MCF 10A (cell line): ENCODE results near the gene SPA17. TPM values are rescaled to one million over a fixed set of nuclear protein-coding genes. Genes with fewer than 3 reads are reported as not detected.

ENCODE experiments used
- BruUV-seq: library from RNA; stranded (reverse); fragments of 400-500 nt; replicated peaks from 2 replicates; lab custom pipeline; 2021; lab: Mats Ljungman, UMichigan
- CTCF ChIA-PET: fragments of 300-600 bp; sonication (Branson Sonifier 250); formaldehyde crosslinking; extraction: SDS; loops from one replicate; lab custom pipeline; 2021; ENCODE audit warnings: antibody characterized with exemption, inconsistent platforms; lab: Yijun Ruan, JAX
- POLR2A ChIA-PET: fragments of 300-600, 350-650 bp; sonication (Branson Sonifier 250); formaldehyde crosslinking; extraction: SDS; loops from one replicate; lab custom pipeline; 2020; ENCODE audit warnings: antibody characterized with exemption, inconsistent platforms; lab: Yijun Ruan, JAX
- DNase-seq: peaks from one replicate; pipeline ENCODE4 v3.0.0-alpha.2; 2018; ENCODE audit not compliant: unreplicated experiment
- H3K27ac Mint-ChIP-seq: one replicate; pipeline ENCODE4 v1.8.0; 2022; ENCODE audit warnings: mild to moderate bottlenecking, low read depth, mixed read lengths; ENCODE audit not compliant: unreplicated experiment
- H3K27me3 Mint-ChIP-seq: one replicate; pipeline ENCODE4 v1.8.0; 2022; ENCODE audit warnings: mixed read lengths; ENCODE audit not compliant: insufficient read depth, unreplicated experiment
- H3K36me3 Mint-ChIP-seq: one replicate; pipeline ENCODE4 v1.8.0; 2022; ENCODE audit warnings: mild to moderate bottlenecking, moderate library complexity, mixed read lengths; ENCODE audit not compliant: insufficient read depth, unreplicated experiment
- H3K4me1 Mint-ChIP-seq: one replicate; pipeline ENCODE4 v1.8.0; 2022; ENCODE audit warnings: mixed read lengths; ENCODE audit not compliant: insufficient read depth, unreplicated experiment
- H3K4me3 Mint-ChIP-seq: one replicate; pipeline ENCODE4 v1.8.0; 2022; ENCODE audit warnings: mild to moderate bottlenecking, moderate library complexity, mixed read lengths; ENCODE audit not compliant: unreplicated experiment
- H3K9me3 Mint-ChIP-seq: one replicate; pipeline ENCODE4 v1.8.0; 2022; ENCODE audit warnings: mixed read lengths; ENCODE audit not compliant: unreplicated experiment
- intact Hi-C: fragments of 100-400 bp; cut with micrococcal nuclease; formaldehyde crosslinking; loops from 2 replicates; pipeline ENCODE4 v1.14.1; 2022
- total RNA-seq: library from RNA; stranded (reverse); gene quantifications from 2 replicates; pipeline ENCODE4 v1.2.3, GENCODE V29; 2022
- TF ChIP-seq, protein P1 (sequence below): fragments of 200-600 bp; IDR thresholded peaks from one replicate; pipeline ENCODE4 v1.8.0; 2022; ENCODE audit warnings: antibody characterized with exemption, mild to moderate bottlenecking; ENCODE audit not compliant: unreplicated experiment

SPA17 gene
- total RNA-seq, 1 experiment from 2014 or later, result 12.0 TPM

DNA sequence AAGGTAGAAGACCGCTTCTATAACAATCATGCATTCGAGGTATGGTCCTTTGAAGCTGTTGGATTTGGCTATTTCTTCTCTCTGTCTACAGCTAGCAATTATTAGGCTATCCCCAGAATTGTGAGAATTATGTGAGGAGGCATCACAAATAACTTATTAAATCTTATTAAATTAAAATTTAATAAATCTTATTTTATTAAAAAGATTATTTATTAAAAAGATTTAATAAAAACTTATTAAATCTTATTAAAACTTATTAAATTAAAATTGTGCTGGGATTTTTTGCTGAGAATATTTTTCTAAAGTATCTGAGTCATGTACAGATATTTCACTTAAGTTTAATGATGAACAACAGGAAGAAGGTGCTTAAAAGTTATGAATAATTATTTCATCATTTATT is 7.7 kb downstream of the SPA17 start:
- ChIA-PET POLR2A (no interaction called here), CTCF (no interaction called here)
- H3K9me3 Mint-ChIP-seq, result peaks cover 1% of the 10 kb centered on the region
- intact Hi-C loops, result no loop called here
- peaks cover 3% of the 10 kb centered on the region for H3K4me1 Mint-ChIP-seq
- no peak overlapping the region for H3K27ac Mint-ChIP-seq
- no peaks in the 10 kb centered on the region for H3K27me3 Mint-ChIP-seq
- TF ChIP-seq, protein P1, sequence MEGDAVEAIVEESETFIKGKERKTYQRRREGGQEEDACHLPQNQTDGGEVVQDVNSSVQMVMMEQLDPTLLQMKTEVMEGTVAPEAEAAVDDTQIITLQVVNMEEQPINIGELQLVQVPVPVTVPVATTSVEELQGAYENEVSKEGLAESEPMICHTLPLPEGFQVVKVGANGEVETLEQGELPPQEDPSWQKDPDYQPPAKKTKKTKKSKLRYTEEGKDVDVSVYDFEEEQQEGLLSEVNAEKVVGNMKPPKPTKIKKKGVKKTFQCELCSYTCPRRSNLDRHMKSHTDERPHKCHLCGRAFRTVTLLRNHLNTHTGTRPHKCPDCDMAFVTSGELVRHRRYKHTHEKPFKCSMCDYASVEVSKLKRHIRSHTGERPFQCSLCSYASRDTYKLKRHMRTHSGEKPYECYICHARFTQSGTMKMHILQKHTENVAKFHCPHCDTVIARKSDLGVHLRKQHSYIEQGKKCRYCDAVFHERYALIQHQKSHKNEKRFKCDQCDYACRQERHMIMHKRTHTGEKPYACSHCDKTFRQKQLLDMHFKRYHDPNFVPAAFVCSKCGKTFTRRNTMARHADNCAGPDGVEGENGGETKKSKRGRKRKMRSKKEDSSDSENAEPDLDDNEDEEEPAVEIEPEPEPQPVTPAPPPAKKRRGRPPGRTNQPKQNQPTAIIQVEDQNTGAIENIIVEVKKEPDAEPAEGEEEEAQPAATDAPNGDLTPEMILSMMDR, result no peak
- no peak for DNase-seq
- no peaks in the 10 kb centered on the region for H3K36me3 Mint-ChIP-seq
- no TSS peak for BruUV-seq
- H3K4me3 Mint-ChIP-seq, result no peak overlapping the region

DNA sequence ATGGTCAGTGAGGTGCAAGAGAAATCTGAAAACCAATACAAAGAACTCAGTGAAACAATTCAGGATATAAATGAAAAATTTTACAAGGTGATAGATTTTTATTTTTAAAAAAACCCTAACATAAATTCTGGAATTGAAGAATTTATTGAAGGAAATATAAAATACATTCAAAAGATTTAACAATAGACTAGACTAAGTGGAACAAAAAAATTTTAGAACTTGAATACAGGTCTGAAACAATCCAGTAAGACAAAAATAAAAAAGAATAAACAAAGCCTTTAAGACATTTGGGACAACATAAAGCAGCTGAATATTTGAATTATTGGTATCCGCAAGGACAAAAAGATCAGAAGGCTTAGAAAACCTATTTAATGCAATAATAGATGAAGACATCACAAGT is 8.7 kb downstream of the SPA17 start:
- TF ChIP-seq, protein P1, result no peak
- peaks cover 8% of the 10 kb centered on the region for H3K9me3 Mint-ChIP-seq
- ChIA-PET CTCF (interaction anchor here (0.7 kb wide), 1 partner anchor 38 kb away, joined by 4 read pairs; no protein-coding TSS in a partner anchor), POLR2A (interaction anchor here (0.7 kb wide), 1 partner anchor 108 kb away, joined by 3 read pairs; no protein-coding TSS in a partner anchor)
- H3K27me3 Mint-ChIP-seq, result no peaks in the 10 kb centered on the region
- no peaks in the 10 kb centered on the region for H3K36me3 Mint-ChIP-seq
- H3K4me1 Mint-ChIP-seq, result no peaks in the 10 kb centered on the region
- H3K4me3 Mint-ChIP-seq, result no peak overlapping the region
- DNase-seq, result no peak
- intact Hi-C loops, result no loop called here
- H3K27ac Mint-ChIP-seq, result no peak overlapping the region
- BruUV-seq, result no TSS peak

DNA sequence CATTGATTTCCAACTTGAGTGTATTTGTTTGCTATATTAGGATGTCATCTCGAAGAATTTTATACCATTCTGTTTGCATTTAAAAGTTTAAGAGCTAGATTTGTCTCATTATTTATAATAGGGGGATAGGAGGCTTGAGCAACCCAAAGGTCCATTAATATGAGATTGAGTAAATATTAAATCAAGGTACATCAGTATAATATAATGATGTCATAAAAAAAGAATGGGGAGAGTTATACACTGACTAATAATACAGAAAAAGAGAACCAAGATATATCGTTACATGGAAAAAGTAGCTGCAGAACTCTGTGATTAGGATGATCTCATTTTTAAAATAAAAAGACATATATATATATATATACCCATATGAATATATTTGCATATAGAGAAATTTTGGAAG is 19.4 kb downstream of the SPA17 start:
- intact Hi-C loops, result no loop called here
- H3K4me1 Mint-ChIP-seq, result no peaks in the 10 kb centered on the region
- no peak for DNase-seq
- no peak overlapping the region for H3K27ac Mint-ChIP-seq
- H3K36me3 Mint-ChIP-seq, result no peaks in the 10 kb centered on the region
- BruUV-seq, result no TSS peak
- H3K27me3 Mint-ChIP-seq, result no peaks in the 10 kb centered on the region
- POLR2A ChIA-PET, result interaction anchor here (0.7 kb wide), 1 partner anchor 311 kb away, joined by 3 read pairs; no protein-coding TSS in a partner anchor
- H3K4me3 Mint-ChIP-seq, result no peak overlapping the region
- TF ChIP-seq, protein P1, result no peak
- CTCF ChIA-PET, result interaction anchor here (1.2 kb wide), 1 partner anchor 24 kb away, joined by 4 read pairs; no protein-coding TSS in a partner anchor
- H3K9me3 Mint-ChIP-seq, result no peaks in the 10 kb centered on the region

DNA sequence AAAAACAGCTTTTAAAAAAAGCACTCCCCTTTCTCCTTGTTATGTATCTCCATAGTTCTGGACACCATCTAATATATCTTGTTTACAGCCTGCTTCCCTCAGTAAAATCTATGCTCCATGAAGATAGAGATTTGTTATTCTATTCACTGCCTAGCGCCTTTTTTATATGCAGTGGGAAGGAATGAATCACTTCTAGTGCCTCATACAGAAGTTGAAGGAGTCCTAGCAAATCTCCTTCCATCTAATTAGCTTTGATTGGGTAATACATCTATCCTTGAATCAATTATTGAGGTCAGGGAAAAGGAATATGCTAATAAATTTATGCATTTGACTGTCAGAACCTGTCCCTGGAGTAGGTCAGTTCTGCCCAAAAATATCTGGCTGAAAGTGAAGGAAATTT is 25.8 kb downstream of the SPA17 start:
- peaks cover 8% of the 10 kb centered on the region for H3K9me3 Mint-ChIP-seq
- BruUV-seq, result no TSS peak
- H3K27me3 Mint-ChIP-seq, result peaks cover 22% of the 10 kb centered on the region
- TF ChIP-seq, protein P1, result no peak
- DNase-seq, result no peak
- H3K4me1 Mint-ChIP-seq, result no peaks in the 10 kb centered on the region
- no peaks in the 10 kb centered on the region for H3K36me3 Mint-ChIP-seq
- no peak overlapping the region for H3K27ac Mint-ChIP-seq
- ChIA-PET CTCF (interaction anchor here (0.7 to 1.2 kb wide), 3 partner anchors 139 to 742 kb away, joined by 3 to 4 read pairs (median 3); no protein-coding TSS in a partner anchor), POLR2A (no interaction called here)
- intact Hi-C loops, result no loop called here
- H3K4me3 Mint-ChIP-seq, result no peak overlapping the region
